Astrocyte (in vitro differentiated cells and primary cell): ENCODE results near the gene PHF19.

Experiments
- CTCF ChIP-seq: IDR thresholded peaks from 2 replicates; pipeline ENCODE4 v1.5.1; 2011; ENCODE audit warnings: low read depth, mild to moderate bottlenecking, inconsistent platforms, low read length, moderate library complexity; ENCODE audit not compliant: insufficient read depth
- EZH2 ChIP-seq: IDR thresholded peaks from 2 replicates; pipeline ENCODE4 v1.6.1; 2012; ENCODE audit warnings: mild to moderate bottlenecking, low read length, inconsistent platforms; ENCODE audit not compliant: insufficient read depth

GRCh38 chr9:120914953-120915352 lies 38.0 kb upstream of the PHF19 start:
- TF ChIP-seq CTCF (no peak), EZH2 (no peak)
